GM12872 (cell line): ENCODE results near the gene LCN10.

Experiments used
- CTCF ChIP-seq: IDR thresholded peaks from 3 replicates; pipeline ENCODE4 v1.5.1; 2011; ENCODE audit warnings: low read depth, mild to moderate bottlenecking, low read length, moderate library complexity; ENCODE audit not compliant: insufficient read depth

Gene LCN10

GRCh38 chr9:136698635-136699246, 44.0 kb downstream of the LCN10 start:
- no peak for TF ChIP-seq CTCF

GRCh38 chr9:136697821-136698526, 44.8 kb downstream of the LCN10 start:
- no peak for TF ChIP-seq CTCF

GRCh38 chr9:136697146-136697820, 45.5 kb downstream of the LCN10 start:
- no peak for TF ChIP-seq CTCF

- no peak for TF ChIP-seq CTCF
These were observed 46.2 kb downstream of the LCN10 start for GRCh38 chr9:136696502-136696901.

- no peak for TF ChIP-seq CTCF
These were observed 46.8 kb downstream of the LCN10 start for GRCh38 chr9:136695955-136696354.

DNA sequence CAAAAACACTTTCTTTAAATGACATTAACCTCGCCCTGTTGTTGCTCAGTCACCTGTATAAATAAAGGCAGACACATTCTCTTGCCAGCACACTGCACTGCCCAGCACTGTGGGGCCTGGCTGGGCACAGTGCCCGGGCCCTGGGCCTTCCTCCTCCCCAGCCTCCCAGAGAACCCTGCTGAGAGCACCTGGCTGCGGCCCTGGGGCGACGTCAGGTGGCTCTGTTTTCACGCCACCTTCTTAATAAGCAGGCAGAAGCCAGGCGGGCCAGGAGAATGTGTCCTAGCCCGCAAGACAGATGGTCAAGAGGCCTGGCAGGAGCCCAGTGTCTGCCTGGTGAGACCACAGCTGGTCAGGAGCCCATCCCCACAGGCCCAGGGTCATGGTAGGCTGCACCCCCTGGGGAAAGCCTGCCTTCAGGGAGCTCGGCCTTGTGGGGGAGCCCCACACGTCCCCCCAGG, 47.3 kb downstream of the LCN10 start:
- TF ChIP-seq CTCF = no peak

DNA sequence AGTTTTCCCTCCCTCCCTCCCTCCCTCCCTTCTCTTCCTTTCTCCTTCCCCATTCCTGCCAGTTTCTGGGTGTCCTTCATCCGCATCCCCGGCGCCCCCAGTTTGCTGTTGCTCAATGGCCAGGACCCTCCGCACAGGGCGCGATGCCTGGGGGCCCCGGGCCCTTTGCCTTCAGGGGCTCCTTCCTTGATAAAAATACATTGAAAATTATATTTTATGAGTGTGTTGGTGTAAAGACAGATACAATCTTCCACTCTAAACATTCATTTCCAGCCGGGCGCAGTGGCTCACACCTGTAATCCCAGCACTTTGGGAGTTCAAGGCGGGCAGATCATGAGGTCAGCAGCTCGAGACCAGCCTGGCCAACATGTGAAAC, 47.9 kb downstream of the LCN10 start:
- no peak for TF ChIP-seq CTCF
